ENCODE results near the gene SOWAHA.

DNA sequence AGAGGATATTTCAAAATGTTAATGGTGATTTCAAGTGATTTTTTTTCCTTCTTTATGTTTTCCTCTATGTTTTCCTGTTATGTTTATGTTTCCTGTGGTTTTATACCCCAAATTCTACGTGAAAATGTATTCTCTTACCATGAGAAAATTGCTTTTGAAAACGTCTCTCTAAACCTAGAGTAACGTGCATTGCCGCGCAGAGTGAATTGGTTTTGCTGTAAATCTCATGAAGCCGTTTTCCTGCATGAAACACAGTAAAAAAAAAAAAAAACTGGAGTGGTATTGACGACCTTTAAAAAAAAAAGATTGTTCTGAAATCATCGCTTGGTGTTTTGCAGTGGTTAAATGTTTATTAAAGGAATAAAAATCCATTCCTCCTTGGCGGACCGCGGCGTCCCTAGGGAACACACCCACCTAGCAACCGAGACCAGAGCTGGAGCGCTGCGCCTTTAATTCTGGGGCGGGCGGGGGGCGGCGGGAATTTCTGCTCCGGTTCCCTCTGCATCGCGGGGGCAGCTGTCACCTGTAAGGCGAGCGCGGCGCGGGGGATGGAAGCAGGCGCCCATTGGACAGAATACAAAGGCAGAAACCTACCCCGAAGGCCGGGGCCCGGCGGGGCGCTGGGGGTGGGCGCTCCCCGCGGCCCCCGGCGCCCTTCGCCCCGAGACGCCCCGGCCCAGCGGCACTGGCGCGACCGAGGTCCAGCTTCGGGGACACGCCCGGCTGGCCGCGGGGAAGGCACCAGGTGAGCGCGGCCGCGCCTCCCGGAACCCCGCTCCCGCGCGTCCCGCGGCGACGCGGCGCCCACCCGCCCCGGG lies at the start of gene SOWAHA:
- TF ChIP-seq, protein P1, sequence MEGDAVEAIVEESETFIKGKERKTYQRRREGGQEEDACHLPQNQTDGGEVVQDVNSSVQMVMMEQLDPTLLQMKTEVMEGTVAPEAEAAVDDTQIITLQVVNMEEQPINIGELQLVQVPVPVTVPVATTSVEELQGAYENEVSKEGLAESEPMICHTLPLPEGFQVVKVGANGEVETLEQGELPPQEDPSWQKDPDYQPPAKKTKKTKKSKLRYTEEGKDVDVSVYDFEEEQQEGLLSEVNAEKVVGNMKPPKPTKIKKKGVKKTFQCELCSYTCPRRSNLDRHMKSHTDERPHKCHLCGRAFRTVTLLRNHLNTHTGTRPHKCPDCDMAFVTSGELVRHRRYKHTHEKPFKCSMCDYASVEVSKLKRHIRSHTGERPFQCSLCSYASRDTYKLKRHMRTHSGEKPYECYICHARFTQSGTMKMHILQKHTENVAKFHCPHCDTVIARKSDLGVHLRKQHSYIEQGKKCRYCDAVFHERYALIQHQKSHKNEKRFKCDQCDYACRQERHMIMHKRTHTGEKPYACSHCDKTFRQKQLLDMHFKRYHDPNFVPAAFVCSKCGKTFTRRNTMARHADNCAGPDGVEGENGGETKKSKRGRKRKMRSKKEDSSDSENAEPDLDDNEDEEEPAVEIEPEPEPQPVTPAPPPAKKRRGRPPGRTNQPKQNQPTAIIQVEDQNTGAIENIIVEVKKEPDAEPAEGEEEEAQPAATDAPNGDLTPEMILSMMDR (IDR thresholded peaks at IDR 0.05) = no peak
- no peak for TF ChIP-seq POLR2AphosphoS5 (IDR thresholded peaks at IDR 0.05)
